Stomach (tissue), 4 donors: ENCODE data around the gene EXOC4.

Experiments
- CTCF ChIP-seq, 7 experiments: fragments of 450-650 bp in 4 of 7; fragments of 200-600 bp in 3 of 7; sonication (generic) in 3 of 7; IDR thresholded peaks; one replicate each; pipeline ENCODE4 v1.5.1; 2016 to 2019; ENCODE audit warnings: antibody characterized with exemption in 7 of 7, control low read depth in 2 of 7, mild to moderate bottlenecking in 1 of 7
- EP300 ChIP-seq: sonication (generic); formaldehyde crosslinking; IDR thresholded peaks from one replicate; pipeline ENCODE4 v1.6.1; 2017; ENCODE audit warnings: antibody characterized with exemption
- POLR2A ChIP-seq, 4 donors: fragments of 450-650 bp; IDR thresholded peaks; one replicate each; pipeline ENCODE4 v1.6.1; 2016; ENCODE audit warnings: antibody characterized with exemption in 4 of 4, control low read depth in 2 of 4, mild to moderate bottlenecking in 1 of 4, moderate library complexity in 1 of 4

- TF ChIP-seq EP300 (no peak), CTCF (IDR thresholded peaks at IDR 0.05) (no peak), POLR2A (IDR thresholded peaks at IDR 0.05) (no peak)
Measured at GRCh38 chr7:133776266-133776665, 523.4 kb downstream of the EXOC4 start.
